ENCODE results near the gene BRF1. TPM values are rescaled to one million over a fixed set of nuclear protein-coding genes. Genes with fewer than 3 reads are reported as not detected.
A peak's percentile ranks its signal among the peaks of the same experiment; 100 is the strongest.

Gene BRF1
- total RNA-seq, 1 donor from 2014 or later = 60.7 TPM

- FAIRE-seq = no peak
- DNase-seq (ENCODE audit: low spot score in 2 of 2) = no peak
Observed at GRCh38 chr14:105181549-105182295, 119.1 kb downstream of the BRF1 start.

- FAIRE-seq (no peak), DNase-seq (ENCODE audit: low spot score in 2 of 2) (peak; percentile 92)
Observed at GRCh38 chr14:105180592-105181548, 119.9 kb downstream of the BRF1 start, which contains the start of gene NUDT14. Gene NUDT14, minus strand, starts transcription at chr14:105181312. Its CDS starts 103 bp downstream, at chr14:105181209.

- FAIRE-seq = no peak
- no peak for DNase-seq (ENCODE audit: low spot score in 2 of 2)
Observed at GRCh38 chr14:105179191-105179590, 121.6 kb downstream of the BRF1 start.

- FAIRE-seq (no peak), DNase-seq (ENCODE audit: low spot score in 2 of 2) (no peak)
Observed at GRCh38 chr14:105178868-105179140, 122.0 kb downstream of the BRF1 start.

- FAIRE-seq (no peak), DNase-seq (ENCODE audit: low spot score in 2 of 2) (no peak)
Observed at GRCh38 chr14:105178069-105178867, 122.5 kb downstream of the BRF1 start.

GRCh38 chr14:105177082-105177481 is 123.7 kb downstream of the BRF1 start:
- DNase-seq (ENCODE audit: low spot score in 2 of 2) (no peak), FAIRE-seq (no peak)

GRCh38 chr14:105176513-105176912 is 124.3 kb downstream of the BRF1 start:
- FAIRE-seq = no peak
- DNase-seq (ENCODE audit: low spot score in 2 of 2) = no peak

GRCh38 chr14:105173901-105174894 is 126.6 kb downstream of the BRF1 start:
- DNase-seq (ENCODE audit: low spot score in 2 of 2) (no peak), FAIRE-seq (no peak)

- FAIRE-seq (no peak), DNase-seq (ENCODE audit: low spot score in 2 of 2) (no peak)
Observed at GRCh38 chr14:105173145-105173544, 127.7 kb downstream of the BRF1 start.

- no peak for FAIRE-seq
- DNase-seq (ENCODE audit: low spot score in 2 of 2) = no peak
Observed at GRCh38 chr14:105172476-105172875, 128.3 kb downstream of the BRF1 start.

GRCh38 chr14:105171004-105171673 is 129.7 kb downstream of the BRF1 start:
- FAIRE-seq (no peak), DNase-seq (ENCODE audit: low spot score in 2 of 2) (no peak)

- FAIRE-seq = no peak
Observed at GRCh38 chr14:105169776-105170655, 130.8 kb downstream of the BRF1 start.

GRCh38 chr14:105168979-105169507 is 131.8 kb downstream of the BRF1 start:
- DNase-seq (ENCODE audit: low spot score in 2 of 2) = peak in 1 of 2 donors; percentile 77
- FAIRE-seq = no peak

More at GRCh38 chr14:105169776-105170655, 130.8 kb downstream of the BRF1 start:
- no peak for DNase-seq (ENCODE audit: low spot score in 2 of 2)

- peak; percentile 80 to 81 for DNase-seq (ENCODE audit: low spot score in 2 of 2)
- no peak for FAIRE-seq
Observed at GRCh38 chr14:105168496-105168978, 132.3 kb downstream of the BRF1 start, which contains the start of gene JAG2. Gene JAG2, minus strand, starts transcription at chr14:105168776. Its CDS starts 356 bp downstream, at chr14:105168420.

- DNase-seq (ENCODE audit: low spot score in 2 of 2) (no peak), FAIRE-seq (no peak)
Observed at GRCh38 chr14:105168093-105168420, 132.7 kb downstream of the BRF1 start.

GRCh38 chr14:105167303-105168092 is 133.3 kb downstream of the BRF1 start:
- DNase-seq (ENCODE audit: low spot score in 2 of 2) (no peak), FAIRE-seq (no peak)
